GM18517 (cell line): ENCODE data around the gene SLC4A5.

ENCODE experiments used
- ATAC-seq: cut with Tn5 transposase; IDR thresholded peaks from one replicate; pipeline ENCODE4 v1.9.1; 2021; ENCODE audit warnings: mild to moderate bottlenecking, moderate library complexity; ENCODE audit not compliant: unreplicated experiment

Gene SLC4A5

DNA sequence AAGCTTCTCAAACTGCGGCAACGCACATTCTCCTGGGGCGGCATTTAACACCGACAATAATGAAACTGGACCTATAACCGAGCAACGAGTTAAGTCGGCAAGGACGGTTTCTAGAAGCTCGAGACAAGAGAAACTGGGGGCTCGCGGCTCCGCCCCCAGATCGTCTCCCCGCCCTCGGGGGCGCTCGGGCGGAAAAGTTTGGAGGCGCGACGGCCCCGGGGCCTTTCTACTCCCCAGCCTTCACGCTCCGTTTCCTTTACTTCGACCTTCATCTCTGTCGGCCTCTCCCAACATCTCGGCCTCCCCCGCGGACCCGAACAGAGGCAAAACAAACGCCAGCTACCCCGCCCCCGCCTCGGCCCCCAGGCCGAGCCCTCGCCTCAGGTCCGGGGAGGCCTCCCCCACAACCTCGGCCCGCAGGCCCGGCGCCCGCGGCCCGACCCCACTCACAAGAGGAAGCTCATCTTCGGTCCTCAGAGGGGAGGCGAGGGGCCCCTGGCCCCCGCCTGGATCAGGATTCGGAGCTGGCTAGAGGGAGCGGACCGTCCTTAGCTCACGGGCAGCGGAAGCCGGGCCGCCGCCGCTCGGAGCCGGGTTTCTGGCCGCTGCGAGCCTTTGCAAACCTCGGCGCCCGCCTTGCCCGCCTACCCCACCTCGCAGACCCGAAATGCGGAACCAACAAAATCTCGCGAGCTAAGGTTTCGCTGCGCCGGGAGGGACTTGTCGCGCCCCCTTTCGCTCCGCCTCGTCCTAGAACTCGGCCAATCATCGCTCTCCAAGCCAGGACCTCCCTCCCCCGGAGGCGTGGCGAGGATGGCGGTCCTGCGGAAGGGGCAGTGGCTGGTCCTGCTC is 164.8 kb downstream of the SLC4A5 start, which contains the start of gene MOB1A:
Gene MOB1A (minus strand): TSS at position 669 of the 852 bp plus-strand sequence. CDS start 205 bp downstream, at position 464.
- ATAC-seq, result peak; percentile 75

DNA sequence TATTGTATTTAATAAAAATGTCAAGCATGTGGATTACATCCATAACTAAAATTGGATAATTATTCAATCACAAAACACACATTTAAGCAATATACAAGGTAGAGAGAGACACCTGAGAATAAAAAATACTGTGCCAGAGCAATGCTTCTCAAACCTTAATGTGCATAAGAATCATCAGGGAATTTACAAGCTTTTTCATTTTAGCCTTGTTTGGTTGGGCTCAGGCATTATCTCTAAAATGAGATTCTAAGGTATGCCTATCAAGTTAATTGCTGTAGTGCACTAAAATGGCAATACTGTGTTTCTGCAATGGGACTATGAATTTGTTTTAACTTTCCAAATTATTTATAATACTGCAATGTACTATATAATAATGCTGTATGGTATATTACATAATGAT is 165.5 kb downstream of the SLC4A5 start:
- no peak for ATAC-seq

DNA sequence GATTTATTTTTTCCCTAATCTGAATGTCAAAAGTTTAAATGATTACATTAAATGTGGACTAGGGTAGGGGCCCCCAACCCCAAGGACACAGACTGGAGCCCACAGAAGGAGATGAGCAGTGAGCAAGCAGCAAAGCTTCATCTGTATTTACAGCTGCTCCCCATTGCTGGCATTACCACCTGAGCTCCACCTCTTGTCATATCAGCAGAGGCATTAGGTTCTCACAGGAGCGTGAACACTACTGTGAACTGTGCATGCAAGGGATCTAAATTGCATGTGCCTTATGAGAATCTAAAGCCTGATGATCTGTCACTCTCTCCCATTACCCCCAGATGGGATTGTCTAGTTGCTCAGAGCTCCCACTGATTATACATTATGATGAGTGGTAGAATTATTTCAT is 168.3 kb downstream of the SLC4A5 start:
- no peak for ATAC-seq

DNA sequence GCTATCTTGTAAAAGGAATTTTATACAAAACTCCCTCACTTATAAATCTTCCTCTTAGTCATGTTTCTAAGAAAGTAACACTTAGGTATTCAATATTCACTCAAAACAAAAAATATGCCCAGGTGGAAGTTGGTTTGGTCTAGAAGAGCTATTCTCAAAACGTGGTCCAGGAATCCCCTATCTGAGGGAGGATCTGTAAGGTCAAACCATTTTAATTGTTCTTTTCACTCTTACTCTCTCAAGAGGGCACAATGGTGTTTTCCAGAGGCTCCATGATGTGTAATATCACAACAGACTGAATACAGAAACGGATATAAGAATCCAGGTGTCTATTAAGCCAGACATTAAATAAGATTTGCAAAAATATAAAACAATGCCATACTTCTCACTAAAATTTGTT is 174.5 kb downstream of the SLC4A5 start:
- no peak for ATAC-seq
